WI38 (cell line): ENCODE results near the gene KIAA1217.

ENCODE experiments used
- H3K4me3 ChIP-seq: 2 replicates; pipeline ENCODE4 v1.5.1; 2011; ENCODE audit warnings: low read depth, mild to moderate bottlenecking, control low read depth, low read length
- TF ChIP-seq, protein P1 (sequence below): IDR thresholded peaks from 2 replicates; pipeline ENCODE4 v1.5.1; 2012; ENCODE audit warnings: low read depth, mild to moderate bottlenecking, control low read depth, low read length

The KIAA1217 gene

DNA sequence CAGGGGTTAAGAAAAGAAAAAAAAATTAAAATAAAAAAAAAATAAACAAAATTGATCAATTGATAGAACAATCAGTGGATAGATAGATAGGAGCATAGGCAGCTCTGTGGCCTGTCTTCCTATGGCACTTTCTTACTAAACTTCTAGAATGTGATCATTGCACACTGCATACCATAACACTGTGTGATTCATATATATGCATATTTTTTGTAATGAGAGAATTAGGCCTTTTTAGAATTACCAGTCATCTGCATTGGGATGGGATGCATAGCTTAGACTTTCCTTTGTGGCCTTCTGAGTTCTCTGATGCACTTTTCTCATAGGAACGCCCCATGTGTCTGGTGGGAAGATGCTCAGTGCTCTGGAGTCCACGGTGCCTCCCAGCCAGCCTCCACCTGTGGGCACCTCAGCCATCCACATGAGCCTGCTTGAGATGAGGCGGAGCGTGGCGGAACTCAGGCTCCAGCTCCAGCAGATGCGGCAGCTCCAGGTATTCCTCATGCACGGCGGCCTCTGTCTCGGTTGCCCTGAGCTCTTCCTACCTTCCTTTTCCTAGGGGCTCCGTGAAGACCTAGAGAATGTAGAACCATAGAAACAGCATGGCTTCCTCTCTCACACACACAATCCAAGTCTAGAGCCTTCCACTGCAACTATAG, 292.2 kb downstream of the KIAA1217 start:
- no peak overlapping the region for H3K4me3 ChIP-seq
- TF ChIP-seq, protein P1, sequence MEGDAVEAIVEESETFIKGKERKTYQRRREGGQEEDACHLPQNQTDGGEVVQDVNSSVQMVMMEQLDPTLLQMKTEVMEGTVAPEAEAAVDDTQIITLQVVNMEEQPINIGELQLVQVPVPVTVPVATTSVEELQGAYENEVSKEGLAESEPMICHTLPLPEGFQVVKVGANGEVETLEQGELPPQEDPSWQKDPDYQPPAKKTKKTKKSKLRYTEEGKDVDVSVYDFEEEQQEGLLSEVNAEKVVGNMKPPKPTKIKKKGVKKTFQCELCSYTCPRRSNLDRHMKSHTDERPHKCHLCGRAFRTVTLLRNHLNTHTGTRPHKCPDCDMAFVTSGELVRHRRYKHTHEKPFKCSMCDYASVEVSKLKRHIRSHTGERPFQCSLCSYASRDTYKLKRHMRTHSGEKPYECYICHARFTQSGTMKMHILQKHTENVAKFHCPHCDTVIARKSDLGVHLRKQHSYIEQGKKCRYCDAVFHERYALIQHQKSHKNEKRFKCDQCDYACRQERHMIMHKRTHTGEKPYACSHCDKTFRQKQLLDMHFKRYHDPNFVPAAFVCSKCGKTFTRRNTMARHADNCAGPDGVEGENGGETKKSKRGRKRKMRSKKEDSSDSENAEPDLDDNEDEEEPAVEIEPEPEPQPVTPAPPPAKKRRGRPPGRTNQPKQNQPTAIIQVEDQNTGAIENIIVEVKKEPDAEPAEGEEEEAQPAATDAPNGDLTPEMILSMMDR = no peak

DNA sequence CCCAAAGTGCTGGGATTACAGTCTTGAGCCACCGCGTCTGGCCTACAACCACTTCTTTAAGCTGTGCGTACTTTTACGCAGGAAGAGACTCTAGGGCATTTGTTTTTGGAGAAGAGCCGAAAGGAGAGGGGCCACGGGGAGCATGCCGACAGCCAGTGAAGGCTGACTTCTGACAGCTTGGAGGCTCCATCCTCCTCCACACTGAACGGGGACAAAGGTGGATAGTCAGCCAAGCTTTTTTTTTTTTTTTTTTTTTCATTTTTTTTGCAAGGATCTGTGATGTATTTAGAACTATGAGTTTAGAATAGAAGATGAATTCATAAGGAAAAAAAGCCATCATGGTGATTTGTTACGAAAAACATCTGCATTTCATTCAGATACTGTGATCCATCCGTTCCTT, 293.1 kb downstream of the KIAA1217 start:
- H3K4me3 ChIP-seq = no peak overlapping the region
- TF ChIP-seq, protein P1 = no peak

- no peak overlapping the region for H3K4me3 ChIP-seq
- TF ChIP-seq, protein P1 = no peak
Observed at GRCh38 chr10:24502801-24503460, 294.0 kb downstream of the KIAA1217 start.

- TF ChIP-seq, protein P1 = peak; percentile 72
- H3K4me3 ChIP-seq = peak overlapping the region; percentile 33
Observed at GRCh38 chr10:24503461-24504320, 294.8 kb downstream of the KIAA1217 start.

DNA sequence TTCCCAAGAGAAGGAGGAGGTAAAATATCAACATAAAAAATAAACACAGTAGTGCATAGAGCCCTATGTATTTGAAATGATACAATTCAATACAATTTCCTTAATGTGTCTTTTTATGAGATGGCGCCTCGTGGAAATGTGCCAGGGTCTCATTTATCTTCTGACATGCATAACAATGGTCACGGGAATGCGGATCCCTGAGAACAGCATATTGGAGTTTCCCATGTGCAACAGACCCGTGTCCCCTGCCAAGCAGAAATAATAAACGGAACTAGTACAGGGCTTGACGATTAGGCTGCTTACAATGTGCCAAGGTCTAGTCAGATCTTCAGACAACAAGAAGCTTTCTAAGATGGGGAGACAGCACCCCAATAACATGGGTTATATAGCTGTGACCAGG, 296.8 kb downstream of the KIAA1217 start:
- no peak overlapping the region for H3K4me3 ChIP-seq
- TF ChIP-seq, protein P1 = no peak

DNA sequence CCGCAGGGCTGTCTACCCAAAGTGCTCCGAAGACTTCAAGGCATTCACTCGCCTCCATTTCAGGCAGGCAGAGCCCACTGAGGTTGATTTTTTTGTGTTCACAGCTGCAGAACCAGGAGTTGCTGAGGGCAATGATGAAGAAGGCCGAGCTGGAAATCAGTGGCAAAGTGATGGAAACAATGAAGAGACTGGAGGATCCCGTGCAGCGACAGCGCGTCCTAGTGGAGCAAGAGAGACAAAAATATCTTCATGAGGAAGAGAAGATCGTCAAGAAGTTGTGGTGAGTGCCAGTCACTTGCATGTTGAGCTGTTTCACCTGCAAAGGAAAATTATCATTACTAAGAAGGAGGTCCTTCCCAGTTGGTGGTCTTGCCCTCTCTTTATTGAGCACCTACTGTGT, 304.2 kb downstream of the KIAA1217 start:
- H3K4me3 ChIP-seq = no peak overlapping the region

More for the DNA sequence above, 304.2 kb downstream of the KIAA1217 start:
- TF ChIP-seq, protein P1 = peak; percentile 42
